ENCODE results near the gene TBC1D9. TPM values are rescaled to one million over a fixed set of nuclear protein-coding genes. Genes with fewer than 3 reads are reported as not detected.

Gene TBC1D9
- total RNA-seq, 2 experiments from 2014 or later: 0.12 TPM; not detected in 1

DNA sequence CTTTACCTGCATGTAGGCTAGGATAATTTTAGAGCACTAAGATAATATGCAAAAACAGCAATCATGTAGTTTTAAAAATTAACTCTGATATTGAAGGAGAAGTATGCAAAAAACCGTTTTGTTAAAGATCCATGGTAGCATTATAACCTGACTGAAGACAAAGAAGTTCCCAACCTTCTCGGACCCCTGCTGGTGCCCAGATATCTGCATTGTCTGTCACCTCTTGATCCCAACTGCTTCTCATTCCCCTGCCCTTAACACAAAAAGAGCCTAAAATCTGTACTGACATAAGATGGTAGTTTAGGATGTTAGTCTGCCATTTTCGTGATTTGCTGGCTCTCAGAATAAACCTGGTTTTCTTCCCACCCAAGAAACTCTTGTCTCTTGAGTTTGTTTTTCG lies 125.9 kb downstream of the TBC1D9 start:
- Mint-ChIP-seq H3K9me3 (no peaks in the 10 kb centered on the region), H3K4me3 (no peak overlapping the region), H3K4me1 (ENCODE audit: low read depth) (no peaks in the 10 kb centered on the region), H3K36me3 (ENCODE audit: low read depth) (no peaks in the 10 kb centered on the region), H3K27ac (no peak overlapping the region), H3K27me3 (ENCODE audit: low read depth) (no peaks in the 10 kb centered on the region)
- CTCF ChIA-PET: no interaction called here
- intact Hi-C loops (cut with micrococcal nuclease): no loop called here
- no peak for DNase-seq

DNA sequence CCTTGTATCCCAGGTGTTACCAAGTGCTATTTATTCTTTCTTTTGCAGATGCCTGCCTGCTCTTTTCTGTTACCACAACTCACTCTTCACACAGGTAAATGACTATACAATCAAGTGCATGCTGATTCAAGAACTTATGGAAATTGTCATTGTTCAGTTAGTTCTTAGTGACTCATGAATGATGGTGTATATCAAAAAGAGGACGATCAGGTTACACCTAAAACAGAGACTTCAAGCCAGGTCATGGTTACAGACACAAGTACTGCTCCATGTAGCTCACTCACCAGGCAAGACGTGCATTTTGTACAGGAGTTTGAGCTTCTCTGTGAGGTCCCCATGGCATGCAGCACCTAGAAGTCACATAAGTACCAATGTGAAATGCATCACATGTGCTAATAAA lies 128.2 kb downstream of the TBC1D9 start:
- intact Hi-C loops (cut with micrococcal nuclease): no loop called here
- no peak for DNase-seq
- CTCF ChIA-PET: interaction anchor here (1.8 kb wide), 1 partner anchor 200 kb away, joined by 4 read pairs; the partner anchor contains the start of gene CLGN
- H3K9me3 Mint-ChIP-seq: no peaks in the 10 kb centered on the region
- H3K27me3 Mint-ChIP-seq (ENCODE audit: low read depth): no peaks in the 10 kb centered on the region
- no peak overlapping the region for H3K27ac Mint-ChIP-seq
- H3K4me1 Mint-ChIP-seq (ENCODE audit: low read depth): no peaks in the 10 kb centered on the region
- H3K4me3 Mint-ChIP-seq: no peak overlapping the region
- no peaks in the 10 kb centered on the region for H3K36me3 Mint-ChIP-seq (ENCODE audit: low read depth)

DNA sequence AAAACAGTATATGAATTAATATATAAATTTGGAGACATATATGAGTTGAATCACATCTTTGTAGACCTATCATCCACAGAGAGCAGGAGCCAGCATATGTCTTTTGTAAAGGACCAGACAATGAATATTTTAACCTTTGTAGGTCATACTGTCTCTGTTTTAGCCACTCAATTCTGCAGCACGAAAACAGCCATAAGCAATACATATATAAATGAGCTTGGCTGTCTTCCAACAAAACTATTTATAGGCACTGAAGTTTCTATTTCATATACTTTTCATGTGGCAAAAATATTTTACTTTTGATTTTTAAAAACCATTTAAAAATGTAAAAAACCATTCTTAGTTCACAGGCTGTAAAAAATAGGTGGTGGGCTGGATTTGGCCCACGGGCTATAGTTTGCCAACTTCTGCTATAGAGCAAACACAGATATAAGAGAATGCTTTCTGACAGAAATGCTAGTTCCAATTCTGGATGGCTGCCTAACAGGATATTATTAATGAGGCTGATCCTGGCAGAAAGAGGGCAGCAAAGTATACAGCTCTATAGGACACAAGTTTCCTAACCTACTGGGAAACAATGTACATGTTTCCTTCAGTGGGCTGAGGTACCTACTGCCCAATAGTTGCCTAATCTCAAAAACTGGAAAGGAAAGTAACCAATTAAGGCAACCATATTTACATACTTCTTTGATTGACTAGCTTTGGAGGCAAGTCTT lies 129.4 kb downstream of the TBC1D9 start:
- CTCF ChIA-PET: interaction anchor here (1.8 kb wide), 1 partner anchor 199 kb away, joined by 4 read pairs; the partner anchor contains the start of gene CLGN
- intact Hi-C loops (cut with micrococcal nuclease): no loop called here
- no peaks in the 10 kb centered on the region for H3K27me3 Mint-ChIP-seq (ENCODE audit: low read depth)
- no peaks in the 10 kb centered on the region for H3K4me1 Mint-ChIP-seq (ENCODE audit: low read depth)
- no peak overlapping the region for H3K27ac Mint-ChIP-seq
- H3K4me3 Mint-ChIP-seq: no peak overlapping the region
- H3K36me3 Mint-ChIP-seq (ENCODE audit: low read depth): no peaks in the 10 kb centered on the region
- H3K9me3 Mint-ChIP-seq: no peaks in the 10 kb centered on the region
- no peak for DNase-seq

DNA sequence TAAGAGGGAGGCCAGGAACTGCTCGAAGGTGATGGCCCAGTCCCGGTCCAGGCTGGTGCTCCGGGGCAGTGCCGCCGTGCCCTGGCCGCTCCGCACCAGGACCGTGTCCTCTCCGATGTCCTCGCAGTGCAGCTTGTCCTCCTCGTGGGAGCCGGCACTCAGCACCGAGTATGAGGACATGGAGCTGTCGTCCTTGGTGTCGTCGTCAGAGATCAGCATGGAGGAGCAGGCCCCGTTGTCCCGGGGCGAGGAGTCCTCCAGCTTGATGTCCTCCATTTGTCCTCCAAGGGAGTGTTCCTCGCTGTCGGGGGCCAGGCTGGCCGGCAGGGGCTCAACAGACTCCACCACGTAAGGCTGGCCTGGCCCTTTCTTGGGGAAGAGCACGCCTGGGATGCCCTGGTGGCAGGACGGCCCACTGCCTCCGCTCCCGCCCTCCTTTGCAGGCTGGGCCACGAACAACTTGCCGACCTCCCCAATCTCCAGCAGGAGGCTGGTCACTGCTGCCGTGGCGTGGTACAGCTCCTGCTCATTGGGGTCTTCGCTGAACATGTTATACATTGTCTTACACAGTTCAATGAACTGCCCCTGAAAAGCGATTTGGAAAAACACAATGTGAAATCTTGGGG lies 133.7 kb downstream of the TBC1D9 start:
- DNase-seq: no peak
- Mint-ChIP-seq H3K27ac (no peak overlapping the region), H3K4me1 (ENCODE audit: low read depth) (no peaks in the 10 kb centered on the region), H3K27me3 (ENCODE audit: low read depth) (peaks cover 3% of the 10 kb centered on the region), H3K36me3 (ENCODE audit: low read depth) (no peaks in the 10 kb centered on the region), H3K9me3 (no peaks in the 10 kb centered on the region), H3K4me3 (no peak overlapping the region)
- CTCF ChIA-PET: no interaction called here
- intact Hi-C loops (cut with micrococcal nuclease): no loop called here

DNA sequence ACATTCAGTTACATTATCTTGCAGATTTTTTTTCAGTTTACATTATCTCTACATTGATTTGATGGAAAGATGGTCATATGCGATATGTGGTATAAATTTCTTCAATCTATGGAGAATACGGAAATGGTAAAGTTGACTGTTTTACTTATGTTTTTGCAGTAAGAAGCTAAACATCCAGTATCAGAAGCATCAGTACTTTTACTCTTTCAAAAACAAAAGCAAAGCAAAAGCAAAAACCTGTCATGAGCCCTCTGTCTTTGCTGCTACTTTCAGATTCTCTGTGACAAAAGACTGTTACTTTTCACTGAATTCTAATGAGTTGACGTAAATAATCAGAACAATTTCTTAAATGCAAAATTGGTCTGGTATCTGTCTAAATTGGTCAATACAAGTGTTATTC lies 135.0 kb downstream of the TBC1D9 start:
- CTCF ChIA-PET: interaction anchor here (1.3 kb wide), 2 partner anchors 11 to 261 kb away, joined by 4 to 6 read pairs; no protein-coding TSS in a partner anchor
- H3K4me1 Mint-ChIP-seq (ENCODE audit: low read depth): no peaks in the 10 kb centered on the region
- intact Hi-C loops (cut with micrococcal nuclease): no loop called here
- DNase-seq: no peak
- no peak overlapping the region for H3K27ac Mint-ChIP-seq
- no peaks in the 10 kb centered on the region for H3K36me3 Mint-ChIP-seq (ENCODE audit: low read depth)
- H3K9me3 Mint-ChIP-seq: no peaks in the 10 kb centered on the region
- H3K27me3 Mint-ChIP-seq (ENCODE audit: low read depth): peaks cover 3% of the 10 kb centered on the region
- no peak overlapping the region for H3K4me3 Mint-ChIP-seq

DNA sequence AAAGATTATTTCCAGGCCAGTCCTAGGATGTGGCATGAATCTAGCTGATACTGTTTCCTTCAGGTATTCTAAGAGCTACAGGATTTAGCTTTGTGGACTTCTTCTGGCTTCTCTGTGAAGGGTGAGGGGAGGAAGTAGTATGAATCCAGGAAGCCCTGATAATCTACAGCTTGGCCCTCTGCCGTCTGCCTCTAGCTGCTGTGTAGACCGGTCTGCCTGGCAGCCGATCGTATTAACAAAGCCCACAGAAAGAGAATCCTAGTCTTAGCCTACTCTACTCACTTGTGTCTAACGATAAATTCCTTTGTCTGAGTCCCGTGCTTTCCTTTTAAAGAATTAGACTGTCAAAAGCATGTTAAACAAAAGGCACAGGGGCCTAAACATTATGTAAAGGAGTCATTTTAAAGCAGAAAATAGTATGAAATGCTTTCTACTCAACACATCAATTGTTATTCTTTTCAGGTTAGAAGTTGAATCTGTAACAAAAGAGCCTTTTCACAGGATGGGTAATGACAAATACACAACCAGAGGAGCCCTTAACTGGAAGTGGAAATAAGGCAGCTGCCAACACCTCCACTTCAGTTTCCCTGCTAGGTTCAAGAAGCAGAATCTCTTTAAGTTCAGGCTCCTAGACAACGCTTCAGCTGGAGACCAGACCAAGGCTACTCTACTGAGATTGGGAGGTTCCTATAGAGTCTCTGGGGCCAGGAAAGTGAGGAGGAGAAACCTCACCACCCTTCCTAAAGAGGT lies 138.5 kb downstream of the TBC1D9 start:
- no peak for DNase-seq
- Mint-ChIP-seq H3K4me3 (no peak overlapping the region), H3K4me1 (ENCODE audit: low read depth) (no peaks in the 10 kb centered on the region), H3K9me3 (no peaks in the 10 kb centered on the region), H3K36me3 (ENCODE audit: low read depth) (no peaks in the 10 kb centered on the region), H3K27ac (no peak overlapping the region), H3K27me3 (ENCODE audit: low read depth) (peaks cover 3% of the 10 kb centered on the region)
- CTCF ChIA-PET: no interaction called here
- intact Hi-C loops (cut with micrococcal nuclease): loop anchor here (10.0 kb wide), 1 partner anchor 883 kb away; no protein-coding TSS in a partner anchor

DNA sequence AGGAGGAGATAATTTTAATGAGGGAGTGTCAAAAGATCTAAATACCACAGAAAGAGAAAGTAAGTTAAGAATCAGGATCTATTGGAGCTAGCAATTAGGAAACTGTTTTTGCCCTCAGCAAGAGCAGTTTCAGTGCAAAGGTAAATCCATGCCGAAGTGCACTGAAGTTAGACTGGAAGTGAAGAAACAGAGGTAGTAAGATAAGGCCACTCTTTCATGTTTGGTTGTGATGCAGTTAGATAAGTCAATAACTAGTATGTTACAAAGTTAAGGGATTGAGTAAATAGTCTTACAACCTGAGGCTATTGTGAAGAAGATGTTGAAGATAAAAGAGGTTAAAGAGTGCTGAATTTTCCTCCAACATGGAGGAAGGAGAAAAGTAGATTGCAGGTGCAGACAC lies 140.7 kb downstream of the TBC1D9 start:
- Mint-ChIP-seq H3K36me3 (ENCODE audit: low read depth) (no peaks in the 10 kb centered on the region), H3K27me3 (ENCODE audit: low read depth) (peaks cover 3% of the 10 kb centered on the region), H3K4me1 (ENCODE audit: low read depth) (no peaks in the 10 kb centered on the region), H3K4me3 (no peak overlapping the region), H3K9me3 (no peaks in the 10 kb centered on the region), H3K27ac (no peak overlapping the region)
- DNase-seq: no peak
- intact Hi-C loops (cut with micrococcal nuclease): loop anchor here (10.0 kb wide), 1 partner anchor 881 kb away; no protein-coding TSS in a partner anchor
- CTCF ChIA-PET: no interaction called here

DNA sequence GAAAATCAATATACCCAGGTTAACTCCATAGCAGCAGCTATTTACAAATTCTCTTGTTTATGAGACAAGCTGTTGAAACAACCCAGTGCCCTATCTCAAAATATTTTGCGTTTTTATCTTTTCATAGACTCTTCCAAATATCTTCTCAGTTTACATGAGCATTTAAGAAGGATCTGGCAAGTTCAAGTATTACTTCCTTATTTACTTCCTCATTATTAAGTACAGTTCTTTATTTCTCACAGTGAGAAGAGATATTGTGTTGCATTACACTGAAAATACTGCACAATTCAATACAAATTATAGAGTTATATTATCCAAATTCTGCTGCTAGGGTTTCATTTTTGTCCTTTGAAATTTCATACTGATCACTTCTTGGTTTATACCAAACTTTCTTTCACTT lies 143.8 kb downstream of the TBC1D9 start:
- intact Hi-C loops (cut with micrococcal nuclease): loop anchor here (10.0 kb wide), 1 partner anchor 878 kb away; no protein-coding TSS in a partner anchor
- CTCF ChIA-PET: interaction anchor here (0.8 kb wide), 1 partner anchor 25 kb away, joined by 4 read pairs; no protein-coding TSS in a partner anchor

DNA sequence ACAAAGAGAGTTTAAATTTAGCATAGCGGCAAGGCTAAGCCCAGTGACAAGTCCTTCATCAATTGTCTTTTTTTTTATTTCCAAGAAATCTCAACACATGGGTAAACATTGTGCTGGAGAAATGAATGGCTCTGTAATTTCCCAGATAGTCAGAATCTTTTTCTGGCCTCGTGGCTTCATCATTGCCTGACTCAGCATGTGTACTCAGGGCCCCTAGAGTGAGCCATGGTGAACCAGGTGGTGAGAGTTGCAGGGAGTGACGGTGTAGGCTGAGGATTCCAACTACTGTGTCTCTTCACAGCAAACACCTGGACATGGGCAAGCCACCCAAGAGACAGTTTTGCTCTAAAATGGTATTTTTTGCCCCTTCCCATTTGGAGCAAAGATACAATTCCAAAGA lies 144.3 kb downstream of the TBC1D9 start:
- intact Hi-C loops (cut with micrococcal nuclease): loop anchor here (10.0 kb wide), 1 partner anchor 877 kb away; no protein-coding TSS in a partner anchor

More for the DNA sequence above, 143.8 kb downstream of the TBC1D9 start:
- H3K27me3 Mint-ChIP-seq (ENCODE audit: low read depth): no peaks in the 10 kb centered on the region
- H3K27ac Mint-ChIP-seq: no peak overlapping the region
- H3K9me3 Mint-ChIP-seq: no peaks in the 10 kb centered on the region
- no peak overlapping the region for H3K4me3 Mint-ChIP-seq
- H3K36me3 Mint-ChIP-seq (ENCODE audit: low read depth): no peaks in the 10 kb centered on the region
- DNase-seq: no peak
- peaks cover 1% of the 10 kb centered on the region for H3K4me1 Mint-ChIP-seq (ENCODE audit: low read depth)

DNA sequence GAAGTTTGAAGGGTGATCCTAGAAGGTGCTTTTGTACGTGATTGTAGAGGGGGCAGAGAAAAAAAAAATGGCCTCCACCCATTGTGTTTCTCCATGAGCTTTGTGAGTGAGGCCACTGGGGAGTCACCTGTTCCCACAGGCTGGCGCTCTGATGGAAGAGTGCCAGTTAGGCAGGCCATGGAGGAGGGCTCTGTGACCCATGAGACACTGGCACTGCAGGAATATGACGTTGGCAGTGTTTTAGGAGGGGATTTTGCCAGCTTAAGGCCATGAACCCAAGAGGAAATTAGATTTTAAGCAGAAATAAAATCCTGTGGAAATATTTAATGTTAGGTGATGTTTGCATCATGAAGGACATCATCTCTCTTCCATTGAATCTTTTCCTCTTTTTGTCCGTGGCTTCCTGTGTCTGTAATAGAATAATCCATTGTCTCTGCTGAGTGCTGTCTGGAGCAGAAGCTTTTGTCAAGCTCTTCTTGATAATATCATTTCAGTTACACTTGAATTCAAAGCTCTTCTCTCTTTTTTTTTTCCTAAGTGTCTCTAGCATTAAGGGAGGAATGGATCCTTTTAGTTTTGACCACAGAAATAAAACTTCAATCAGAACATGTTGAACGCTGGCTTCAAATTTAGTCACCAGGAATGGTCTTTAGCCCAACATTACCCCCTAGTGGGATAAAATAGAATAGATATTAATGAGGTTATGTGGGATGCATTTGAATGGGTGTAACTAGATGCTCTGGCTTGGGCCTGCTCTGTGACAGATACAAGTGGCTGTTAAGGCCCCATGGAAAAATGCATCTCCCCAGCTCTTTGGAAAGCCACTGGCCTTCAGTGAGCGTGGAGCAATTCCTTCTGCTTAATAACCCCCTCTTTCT lies 146.4 kb downstream of the TBC1D9 start:
- no peak overlapping the region for H3K27ac Mint-ChIP-seq
- DNase-seq: no peak
- intact Hi-C loops (cut with micrococcal nuclease): loop anchor here (1.0 to 10.0 kb wide), 6 partner anchors 86 to 875 kb away; partner anchors contain the start of gene CLGN
- H3K36me3 Mint-ChIP-seq (ENCODE audit: low read depth): no peaks in the 10 kb centered on the region
- no peak overlapping the region for H3K4me3 Mint-ChIP-seq
- peaks cover 1% of the 10 kb centered on the region for H3K4me1 Mint-ChIP-seq (ENCODE audit: low read depth)
- H3K27me3 Mint-ChIP-seq (ENCODE audit: low read depth): peaks cover 6% of the 10 kb centered on the region
- H3K9me3 Mint-ChIP-seq: no peaks in the 10 kb centered on the region
- CTCF ChIA-PET: interaction anchor here (0.6 to 4.4 kb wide), 33 partner anchors 8 to 996 kb away, joined by 3 to 51 read pairs (median 3); partner anchors contain the start of gene ELMOD2

More for the DNA sequence above, 144.3 kb downstream of the TBC1D9 start:
- Mint-ChIP-seq H3K9me3 (no peaks in the 10 kb centered on the region), H3K27me3 (ENCODE audit: low read depth) (no peaks in the 10 kb centered on the region), H3K27ac (no peak overlapping the region), H3K4me1 (ENCODE audit: low read depth) (peaks cover 1% of the 10 kb centered on the region), H3K36me3 (ENCODE audit: low read depth) (no peaks in the 10 kb centered on the region), H3K4me3 (no peak overlapping the region)
- DNase-seq: no peak
- CTCF ChIA-PET: interaction anchor here (0.8 kb wide), 1 partner anchor 25 kb away, joined by 4 read pairs; no protein-coding TSS in a partner anchor

DNA sequence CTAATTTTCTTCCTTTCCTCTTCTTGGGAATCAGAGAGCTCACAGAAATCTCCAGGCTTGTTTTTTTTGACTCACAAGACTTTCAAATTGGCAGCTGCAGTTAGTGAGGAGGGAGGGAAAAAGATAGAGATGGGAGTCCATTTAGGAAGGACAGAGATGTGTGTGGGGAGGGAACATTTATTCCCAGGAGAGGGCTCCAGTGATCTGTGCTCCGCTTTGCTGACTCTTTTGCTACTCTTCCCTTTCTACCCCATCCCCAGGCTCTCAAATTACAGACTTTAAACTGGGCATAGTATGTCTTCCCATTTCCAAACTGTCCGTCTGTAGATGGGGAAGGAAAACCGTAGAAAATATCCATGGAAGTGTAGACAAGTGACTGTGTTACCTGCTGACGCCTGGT lies 148.3 kb downstream of the TBC1D9 start:
- Mint-ChIP-seq H3K27me3 (ENCODE audit: low read depth) (peaks cover 6% of the 10 kb centered on the region), H3K4me1 (ENCODE audit: low read depth) (peaks cover 1% of the 10 kb centered on the region), H3K36me3 (ENCODE audit: low read depth) (no peaks in the 10 kb centered on the region), H3K9me3 (no peaks in the 10 kb centered on the region), H3K4me3 (no peak overlapping the region), H3K27ac (no peak overlapping the region)
- DNase-seq: no peak
- intact Hi-C loops (cut with micrococcal nuclease): no loop called here
- CTCF ChIA-PET: interaction anchor here (0.7 to 4.4 kb wide), 5 partner anchors 19 to 278 kb away, joined by 3 to 51 read pairs (median 6); partner anchors contain the start of gene ELMOD2
